GM21576 (cell line): Measurements from ENCODE around the gene LTBP3.
A peak's percentile ranks its signal among the peaks of the same experiment; 100 is the strongest.

Experiments used
- ATAC-seq: cut with Tn5 transposase; IDR thresholded peaks from one replicate; pipeline ENCODE4 v1.9.1; 2021; ENCODE audit warnings: mild to moderate bottlenecking, moderate library complexity; ENCODE audit not compliant: unreplicated experiment

The LTBP3 gene

DNA sequence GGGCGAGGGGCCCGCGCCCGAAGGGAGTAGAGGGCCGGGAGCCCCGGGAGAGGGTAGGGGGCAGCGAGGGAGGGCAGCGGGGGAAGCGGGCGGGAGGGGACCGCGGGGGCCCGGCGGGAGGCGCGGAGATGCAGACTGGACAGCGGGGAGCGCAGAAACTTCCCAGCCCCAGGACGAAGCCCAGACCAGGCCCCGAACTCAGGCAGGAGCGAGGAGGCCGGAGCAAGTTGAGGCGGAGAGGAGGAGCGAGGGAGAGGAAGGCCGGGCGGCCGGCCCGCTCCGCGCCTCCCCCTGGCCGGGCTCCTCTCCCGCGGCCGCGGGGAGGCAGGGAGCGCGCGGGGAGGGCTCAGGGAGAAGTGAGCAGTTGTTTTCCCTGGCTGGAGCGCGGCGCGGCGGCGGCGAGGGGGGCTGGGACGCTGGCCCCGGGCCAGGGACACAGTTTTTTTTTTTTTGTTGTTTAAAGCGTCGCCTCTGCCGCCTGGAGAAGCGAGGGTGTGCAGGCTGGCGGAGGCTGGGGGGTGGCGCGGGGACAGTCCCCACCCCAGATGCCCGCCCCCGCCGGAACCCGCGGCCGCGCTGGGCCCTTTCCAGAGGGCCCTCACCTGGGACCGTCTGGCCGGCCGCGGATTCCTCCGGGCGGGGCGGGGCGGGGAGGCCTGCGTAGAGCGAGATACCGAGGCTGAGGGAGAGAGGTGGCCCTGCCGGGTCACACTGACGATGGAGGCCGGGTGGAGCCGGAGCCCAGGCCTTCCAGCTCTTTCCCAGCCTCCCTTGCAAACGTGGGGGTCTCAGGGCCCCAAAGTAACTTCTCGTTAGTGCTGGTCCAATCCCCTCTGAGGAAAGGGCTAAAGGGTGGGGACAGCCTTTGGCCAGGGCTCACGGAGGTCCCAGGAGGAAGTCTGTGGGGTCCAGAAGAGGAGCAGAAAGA is at the start of gene LTBP3:
LTBP3 (minus strand) TSS at position 358 of the 928 bp plus-strand sequence. CDS start 400 bp downstream, outside the sequence.
- ATAC-seq, result no peak

DNA sequence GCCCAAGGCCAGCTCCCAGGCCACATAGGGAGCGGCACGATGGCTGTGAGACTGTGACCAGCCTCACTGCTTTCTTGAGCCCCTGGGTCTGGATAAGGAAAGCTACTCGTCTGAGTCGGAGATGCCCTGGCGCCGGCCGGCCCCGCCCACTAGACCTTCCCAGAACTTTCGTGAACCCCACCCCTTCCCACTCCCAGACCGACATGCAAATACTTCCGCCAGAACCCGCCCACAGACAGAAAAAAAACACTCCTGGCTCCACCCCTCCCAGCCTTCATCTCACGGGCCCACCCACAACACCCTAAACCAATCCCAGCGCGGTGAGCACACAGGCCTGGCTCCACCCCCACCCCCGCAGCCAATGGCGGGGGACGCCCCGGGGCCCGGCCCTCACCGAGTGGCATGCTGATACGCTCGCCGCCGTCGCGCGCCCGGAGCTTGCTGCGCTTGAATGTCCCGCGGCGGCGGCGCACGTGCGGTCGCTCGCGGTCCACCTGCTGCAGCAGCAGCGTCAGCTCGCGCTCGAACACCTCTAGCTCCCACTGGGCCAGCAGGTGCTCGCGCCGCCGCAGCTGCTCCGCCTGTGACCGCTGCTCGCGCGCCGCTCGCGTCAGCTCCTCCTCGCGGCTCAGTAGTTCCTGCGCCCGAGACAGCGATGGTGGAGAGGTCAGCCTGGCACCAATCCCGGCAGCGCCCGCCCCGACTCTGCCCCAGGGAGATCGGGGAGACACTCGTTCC is 48.9 kb upstream of the LTBP3 start:
- ATAC-seq, result no peak

DNA sequence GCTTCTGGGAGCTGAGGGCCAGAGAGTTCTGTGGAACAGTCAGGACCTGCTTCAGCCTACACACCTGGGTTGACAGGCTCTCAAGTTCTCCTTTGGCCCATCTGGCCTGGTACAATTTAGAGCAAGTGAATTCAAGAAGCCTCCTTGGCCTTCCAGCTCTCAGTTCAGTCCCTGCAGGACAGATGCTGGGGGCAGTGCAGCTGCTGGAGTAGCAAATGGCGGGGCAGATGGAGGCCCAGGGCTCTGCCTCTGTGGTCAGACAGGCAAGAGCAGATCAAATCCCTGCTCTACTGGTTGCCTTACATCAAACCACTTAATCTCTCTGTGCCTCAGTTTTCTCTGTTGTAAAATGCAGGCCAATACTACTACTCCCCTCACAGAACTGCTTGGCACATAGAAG is 46.1 kb upstream of the LTBP3 start:
- ATAC-seq, result no peak

DNA sequence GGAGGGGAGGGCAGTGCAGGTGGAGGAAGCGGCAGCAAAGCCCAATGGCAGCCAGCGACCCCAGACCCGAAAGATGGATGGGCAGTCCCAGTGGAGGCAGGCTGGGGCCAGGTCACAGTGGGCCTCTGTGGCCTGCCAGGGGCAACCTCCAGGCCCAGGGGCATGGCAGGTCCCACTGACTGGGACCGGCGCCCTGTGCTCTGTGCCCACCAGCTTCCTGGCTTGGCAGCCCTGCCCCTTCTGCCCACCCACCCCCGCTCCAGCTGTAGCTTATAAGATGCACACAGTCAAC is 41.7 kb upstream of the LTBP3 start:
- no peak for ATAC-seq

DNA sequence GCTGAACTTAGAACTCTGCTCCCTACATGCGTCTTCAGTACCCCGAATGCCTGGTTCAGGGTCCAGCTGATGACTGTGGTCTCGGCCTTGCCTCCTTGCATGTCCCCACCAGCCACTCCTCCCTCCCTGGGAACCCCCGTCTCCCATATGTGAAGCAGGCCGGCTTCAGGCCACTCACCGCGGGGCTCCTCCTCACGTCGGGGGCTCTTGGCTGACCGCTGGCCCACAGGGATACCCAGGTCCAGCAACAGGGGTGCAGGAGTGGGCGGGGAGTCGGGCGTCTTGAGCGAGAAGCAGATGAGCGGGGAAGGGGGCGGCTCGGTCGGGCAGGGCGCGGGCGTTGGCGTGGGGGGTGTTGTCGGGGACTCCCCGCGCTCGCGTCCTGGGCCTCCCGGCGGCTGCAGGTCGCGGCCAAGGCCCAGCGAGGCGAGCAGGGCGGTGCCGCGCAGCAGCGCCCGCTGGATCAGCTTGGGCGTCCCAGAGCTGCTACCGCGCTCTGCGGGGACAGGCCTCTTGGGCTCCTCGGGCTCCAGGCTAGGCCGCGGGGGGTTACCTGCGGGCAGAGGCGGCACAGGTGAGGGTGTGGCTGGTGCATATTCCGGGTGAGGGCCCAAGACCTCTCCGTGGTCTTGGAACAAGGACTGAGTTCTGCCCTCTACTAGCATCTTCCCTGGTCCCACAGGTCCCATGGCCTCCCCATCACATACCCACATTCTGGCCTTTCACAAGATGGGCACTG is 41.2 kb upstream of the LTBP3 start:
- no peak for ATAC-seq

DNA sequence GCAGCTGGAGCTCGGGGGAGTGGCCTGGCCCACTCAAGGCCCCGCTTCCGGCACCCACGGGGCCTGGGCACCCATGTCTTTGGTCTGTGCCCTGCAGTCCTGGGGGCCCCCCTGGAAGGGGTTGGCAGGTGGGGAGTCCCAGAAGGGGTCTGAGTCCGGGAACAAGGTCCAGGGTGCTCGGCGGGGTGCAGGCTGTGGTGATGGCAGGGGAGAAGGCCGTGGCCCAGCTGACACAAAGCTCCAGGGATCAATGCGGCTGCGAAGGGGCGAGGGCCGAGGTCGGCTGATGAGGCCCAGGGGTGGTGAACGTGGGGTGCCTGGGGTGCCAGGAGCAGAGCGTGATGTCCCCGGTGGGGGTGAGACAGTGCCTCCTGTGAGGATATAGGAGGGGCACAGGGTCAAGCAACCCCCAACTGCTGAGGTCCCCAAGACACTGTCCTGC is 40.1 kb upstream of the LTBP3 start:
- ATAC-seq, result no peak

DNA sequence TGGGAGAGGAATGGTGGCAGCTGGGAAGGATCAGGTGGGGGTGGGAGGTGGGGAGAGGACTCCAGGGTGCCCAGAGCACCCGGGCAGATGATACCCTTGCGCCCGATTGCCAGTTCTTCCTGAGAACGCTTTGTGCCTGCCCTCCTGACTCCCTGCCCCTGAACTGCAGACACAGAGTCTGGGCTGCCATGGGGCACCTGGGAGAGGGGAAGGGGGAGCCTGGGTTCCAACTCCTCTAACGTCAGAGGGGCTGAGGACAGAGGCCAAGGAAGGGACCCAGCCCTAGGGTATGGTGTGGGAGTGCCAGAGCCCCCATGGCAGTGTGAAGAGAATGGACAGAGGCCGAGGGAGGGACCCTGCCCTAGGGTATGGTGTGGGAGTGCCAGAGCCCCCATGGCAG is 38.4 kb upstream of the LTBP3 start:
- ATAC-seq, result no peak

DNA sequence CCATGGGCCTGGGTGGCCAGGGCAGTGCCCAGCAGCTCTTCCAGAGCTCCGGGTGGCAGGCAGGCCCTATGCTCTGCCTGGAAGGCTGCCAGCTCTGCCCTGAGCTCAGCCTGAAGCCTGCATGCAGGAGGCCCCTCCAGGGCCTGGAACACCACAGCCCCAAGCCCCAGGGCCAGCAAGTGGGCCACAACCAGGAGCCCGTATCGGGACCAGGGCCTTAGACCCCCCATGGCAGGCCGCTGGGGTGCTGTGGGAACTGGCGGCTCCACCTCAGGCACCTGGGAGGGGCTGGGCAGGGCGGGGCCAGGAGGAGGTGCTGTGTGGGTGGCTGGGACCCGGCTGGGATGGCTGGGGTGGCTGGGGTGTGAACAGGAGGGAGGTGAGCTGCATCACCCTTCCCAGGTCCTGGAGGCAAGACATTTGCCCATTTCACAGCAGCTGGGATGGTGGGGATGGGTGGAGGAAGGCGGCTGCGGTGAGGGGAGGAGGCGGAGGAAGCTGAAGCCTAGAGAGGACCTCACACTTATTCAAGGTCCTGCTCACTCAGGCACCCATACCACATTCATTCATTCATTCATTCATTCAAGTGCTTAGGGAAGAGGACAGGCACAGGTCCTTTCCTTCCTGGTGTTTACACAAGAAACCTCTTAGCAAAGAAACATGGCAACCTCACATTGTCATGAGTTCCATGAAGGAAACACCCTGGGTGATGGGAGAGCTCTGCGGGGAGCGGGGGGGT is 37.6 kb upstream of the LTBP3 start, which contains the start of gene KCNK7:
KCNK7 (minus strand) TSS at position 258 of the 739 bp plus-strand sequence; CDS start at position 230, 28 bp downstream.
- no peak for ATAC-seq

DNA sequence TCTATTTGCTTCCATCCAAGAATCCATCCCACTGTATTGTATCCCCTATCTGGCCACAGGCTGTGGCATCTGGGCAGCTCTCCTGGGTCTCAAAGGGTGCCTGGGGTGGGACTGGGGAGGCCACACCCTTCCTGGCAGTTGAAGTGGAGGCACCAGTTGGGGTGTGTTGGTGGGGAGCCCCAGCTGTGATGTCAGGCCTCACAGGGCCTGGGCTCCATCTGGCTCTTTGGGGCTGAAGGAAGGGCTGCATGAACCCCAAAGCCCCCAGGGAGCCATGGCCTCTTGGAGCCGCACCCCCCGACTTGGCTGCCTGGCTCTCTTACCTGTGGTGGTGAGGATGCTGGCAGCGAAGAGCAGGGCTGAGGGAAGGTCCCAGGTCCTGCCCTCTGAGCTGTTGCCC is 37.0 kb upstream of the LTBP3 start:
- ATAC-seq, result no peak

DNA sequence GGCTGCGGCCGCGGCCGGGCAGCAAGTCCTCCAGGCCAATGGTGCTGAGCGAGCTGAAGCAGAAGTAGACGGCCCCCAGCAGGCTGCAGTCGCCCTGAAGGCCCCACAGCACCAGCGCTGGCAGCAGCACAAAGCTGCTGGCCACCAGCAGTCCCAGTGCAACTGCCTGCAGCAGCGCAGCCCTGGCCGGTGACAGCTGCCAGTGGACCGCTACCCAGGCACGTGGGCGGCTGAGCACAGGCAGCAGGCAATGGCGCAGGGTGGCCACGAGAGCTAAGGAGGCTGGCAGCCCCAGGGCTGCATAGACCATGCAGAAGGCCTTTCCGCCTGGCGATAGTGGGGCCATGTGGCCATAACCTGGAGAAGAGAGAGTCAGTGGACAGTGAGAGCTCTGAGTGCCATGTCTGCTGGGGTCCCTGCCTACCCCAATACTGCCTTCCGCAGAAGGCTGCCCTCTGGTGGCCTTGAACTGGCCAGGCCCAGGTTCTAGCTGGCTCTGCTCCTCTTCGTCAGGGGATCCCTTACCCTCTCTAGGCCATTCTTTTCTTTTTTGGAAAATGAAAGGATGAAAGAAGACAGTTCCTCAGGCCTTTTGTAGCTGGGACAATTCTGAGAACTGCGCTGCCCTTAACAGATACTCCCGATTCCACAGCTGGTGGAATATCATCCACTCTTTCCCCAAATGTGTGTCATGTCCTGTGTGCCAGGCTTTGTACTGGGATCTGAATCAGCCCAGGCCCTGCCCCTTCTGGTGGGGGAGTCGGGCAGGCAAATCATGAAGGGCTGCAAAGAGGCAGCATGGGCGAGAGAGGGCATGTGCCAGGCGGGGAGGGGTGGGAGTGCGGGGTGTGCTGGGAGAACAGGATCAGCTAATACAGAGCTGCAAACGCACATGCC is 35.6 kb upstream of the LTBP3 start:
- no peak for ATAC-seq

DNA sequence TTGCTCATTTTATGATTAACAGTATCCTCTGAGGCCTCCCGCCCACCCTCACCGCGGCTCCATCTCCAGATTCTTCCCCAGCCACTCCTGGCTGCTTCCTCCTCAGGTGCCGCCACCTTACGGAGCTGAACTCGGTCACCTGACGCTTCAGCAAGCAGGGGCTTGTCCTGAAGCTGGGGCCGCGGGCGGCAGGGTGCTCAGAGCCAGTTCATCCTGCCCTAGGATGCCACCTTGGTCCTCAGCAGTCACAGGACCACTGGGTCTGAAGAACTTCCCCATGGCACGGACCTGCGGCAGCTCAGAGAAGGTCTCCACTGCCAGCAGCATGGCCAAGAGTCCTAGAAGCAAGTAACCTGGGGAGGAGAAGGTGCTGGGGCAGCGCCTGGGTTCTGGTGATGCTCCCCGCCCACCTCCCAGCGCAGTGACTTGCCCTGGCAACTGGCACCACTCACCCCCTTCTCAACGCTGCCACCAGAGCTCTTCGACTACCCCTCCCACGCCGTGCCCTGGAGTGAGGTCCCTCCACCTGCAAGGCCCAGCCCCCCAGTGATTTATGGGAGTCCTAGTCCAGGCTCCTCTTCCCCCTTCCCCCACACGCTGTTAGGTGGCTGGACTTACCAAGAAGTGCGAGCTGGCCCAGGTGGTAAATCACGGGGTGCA is 34.8 kb upstream of the LTBP3 start:
- ATAC-seq, result no peak

DNA sequence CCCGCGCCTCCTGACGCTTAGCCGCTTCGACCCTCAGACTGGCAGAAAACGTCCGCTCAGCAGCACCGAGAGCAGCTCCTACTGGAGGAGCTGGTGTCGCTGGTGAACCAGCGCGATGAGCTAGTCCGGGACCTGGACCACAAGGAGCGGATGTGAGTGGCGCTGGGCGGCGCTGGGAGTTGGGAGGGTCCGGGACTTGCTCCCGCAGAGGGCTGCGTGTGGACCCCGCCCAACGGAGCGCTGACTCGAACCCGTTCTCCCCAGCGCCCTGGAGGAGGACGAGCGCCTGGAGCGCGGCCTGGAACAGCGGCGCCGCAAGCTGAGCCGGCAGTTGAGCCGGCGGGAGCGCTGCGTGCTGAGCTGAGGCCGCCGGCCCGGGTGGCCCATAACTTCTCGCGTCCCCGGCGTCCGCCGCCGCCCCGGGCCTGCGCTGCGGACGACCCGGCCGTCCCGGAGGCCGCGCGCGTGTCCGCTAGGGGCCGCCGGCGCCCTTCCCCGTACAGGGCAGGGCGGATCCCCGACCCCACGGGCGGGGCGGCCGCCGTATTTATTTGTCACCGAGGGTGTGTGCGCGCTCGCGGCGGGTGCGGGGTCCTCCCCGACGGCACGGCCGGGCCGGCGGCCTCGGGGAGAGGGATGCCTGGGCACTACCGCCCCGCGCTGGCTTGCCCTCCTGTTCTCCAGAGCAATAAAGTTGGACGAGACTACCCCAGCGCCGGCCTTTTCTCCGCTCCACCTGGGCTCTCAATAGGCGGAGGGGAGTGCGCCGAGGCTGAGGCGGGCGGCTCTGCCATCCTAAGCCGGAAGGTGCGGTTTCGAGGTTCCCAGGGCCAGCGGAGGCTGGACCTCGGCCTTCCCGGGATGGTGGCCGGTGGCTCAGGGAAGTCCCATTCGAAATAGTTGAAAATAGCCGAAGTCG is 34.0 kb upstream of the LTBP3 start:
- no peak for ATAC-seq

DNA sequence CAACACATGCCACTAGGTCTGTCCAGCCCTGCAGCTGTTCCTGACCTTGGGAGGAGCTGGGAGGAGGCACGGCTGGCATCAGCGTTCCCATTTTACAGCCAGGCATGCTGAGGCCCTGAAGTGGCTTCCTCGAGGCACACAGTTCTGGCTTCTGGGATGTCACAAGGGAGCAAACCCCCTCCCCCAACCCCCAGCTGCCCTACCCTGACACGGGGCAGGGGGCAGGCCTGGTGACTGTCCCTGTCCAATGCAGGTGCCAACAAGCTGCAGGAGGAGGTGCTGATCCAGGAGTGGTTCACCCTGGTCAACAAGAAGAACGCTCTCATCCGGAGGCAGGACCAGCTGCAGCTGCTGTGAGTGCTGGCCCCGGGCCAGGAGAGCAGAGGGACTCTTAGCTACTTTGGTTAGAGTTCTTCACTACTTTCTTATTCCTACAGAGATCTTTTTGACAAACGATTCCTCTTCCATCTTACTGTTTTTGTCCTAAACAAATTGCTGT is 32.1 kb upstream of the LTBP3 start:
- ATAC-seq, result no peak

DNA sequence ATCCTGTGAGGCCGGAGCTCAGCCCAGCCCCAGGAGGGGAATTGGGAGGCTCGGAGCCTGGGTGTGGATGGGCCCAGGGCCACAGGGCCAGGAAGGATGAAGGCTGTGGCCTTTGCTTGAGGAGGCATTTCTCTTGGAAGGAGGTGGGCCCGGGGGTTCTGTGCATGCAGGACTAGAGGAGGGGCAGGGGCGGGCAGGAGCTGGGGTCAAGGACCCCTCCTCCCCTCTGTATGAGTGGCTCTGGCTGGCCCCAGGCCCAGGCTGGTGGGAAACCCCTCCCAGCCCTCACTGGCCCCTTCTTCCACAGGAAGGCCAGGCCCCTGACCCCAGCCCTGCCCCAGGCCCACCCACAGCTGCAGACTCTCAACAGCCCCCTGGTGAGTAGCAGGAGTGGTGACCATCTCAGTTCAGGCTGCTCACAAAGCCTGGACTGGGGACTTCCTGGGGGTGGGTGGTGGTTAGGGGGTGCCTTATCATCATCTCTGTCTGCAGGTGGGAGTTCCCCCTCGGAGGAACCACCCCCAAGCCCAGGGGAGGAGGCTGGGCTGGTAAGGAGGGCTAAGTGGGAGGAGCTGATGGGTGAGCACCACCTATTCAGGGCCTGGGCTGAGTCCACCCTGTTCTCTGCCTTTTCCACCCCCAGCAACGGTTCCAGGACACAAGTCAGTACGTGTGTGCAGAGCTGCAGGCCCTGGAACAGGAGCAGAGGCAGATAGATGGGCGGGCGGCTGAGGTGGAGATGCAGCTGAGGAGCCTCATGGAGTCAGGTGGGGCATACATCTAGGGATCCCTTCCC is 31.5 kb upstream of the LTBP3 start:
- ATAC-seq, result no peak

DNA sequence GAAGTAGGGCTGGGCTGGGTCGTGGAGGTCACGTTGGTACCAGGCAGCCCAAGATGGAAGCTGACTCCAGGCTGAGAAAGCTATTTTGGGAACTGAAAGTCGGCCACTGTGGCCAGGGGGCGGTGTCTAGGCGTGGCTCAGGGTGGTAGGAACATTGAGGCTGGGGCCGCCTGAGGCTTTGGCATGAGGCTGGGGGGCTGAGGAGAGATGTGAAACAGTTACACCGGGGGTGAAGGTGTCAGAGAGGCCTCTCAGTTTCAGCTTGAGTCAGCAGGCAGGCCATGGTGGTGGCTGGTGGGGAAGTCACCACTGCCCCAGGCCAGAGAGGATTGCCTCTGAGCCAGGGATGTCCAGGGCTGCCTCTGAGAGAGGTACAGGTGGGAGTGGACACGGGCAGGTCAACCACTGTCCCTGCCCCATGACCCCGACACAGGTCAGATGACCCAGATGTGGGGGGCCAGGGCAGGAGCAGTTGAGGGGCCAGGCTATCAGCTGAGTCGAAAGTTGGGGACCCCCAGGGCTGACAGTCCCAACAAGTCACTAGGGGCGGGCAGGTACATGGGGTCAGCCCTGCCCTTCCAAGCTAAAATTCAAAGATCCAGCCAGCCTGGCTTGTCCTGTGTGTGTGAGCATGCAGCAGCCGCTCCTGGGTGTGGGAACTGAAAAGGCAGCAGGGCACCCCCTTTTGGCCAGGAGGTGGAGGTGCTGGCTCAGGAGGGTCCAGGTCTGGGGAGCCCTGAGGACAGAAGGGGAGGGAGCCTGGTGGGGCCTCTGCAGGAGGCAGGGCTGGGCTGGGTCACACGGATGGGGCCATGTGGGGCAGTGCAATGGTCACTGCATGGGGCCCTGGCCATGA is 30.3 kb upstream of the LTBP3 start:
- ATAC-seq, result peak; percentile 63

DNA sequence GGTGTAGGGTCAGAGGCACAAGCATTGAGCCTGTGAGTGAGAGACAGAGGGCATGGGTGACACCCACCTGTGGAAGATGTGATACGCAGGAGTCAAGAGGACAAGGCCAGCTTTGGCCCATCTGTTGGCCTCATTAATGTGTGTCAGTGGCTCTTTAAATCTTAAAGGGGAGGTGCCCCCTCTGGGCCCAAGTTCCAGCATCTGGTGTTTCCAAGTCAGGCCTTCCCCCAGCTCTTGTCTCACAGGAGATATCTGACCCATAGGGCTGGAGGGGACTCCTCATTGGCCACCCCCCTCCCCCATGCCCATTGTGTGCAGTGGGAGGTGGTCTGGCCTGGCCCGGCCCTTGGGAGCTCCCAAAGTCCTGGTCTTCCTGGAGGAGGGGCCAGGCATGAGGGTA is 28.5 kb upstream of the LTBP3 start:
- ATAC-seq, result no peak
